Measurements from ENCODE around the gene ACSS2. TPM values are rescaled to one million over a fixed set of nuclear protein-coding genes. Genes with fewer than 3 reads are reported as not detected.

ACSS2 gene
- total RNA-seq, 1 donor from 2014 or later: 29.7 TPM

- peaks cover 2% of the 10 kb centered on the region for H3K27me3 ChIP-seq (ENCODE audit: control insufficient read depth, insufficient read depth, low read length)
- FAIRE-seq (no peak), DNase-seq (ENCODE audit: low read depth) (peak; percentile 14)
- no peaks in the 10 kb centered on the region for H3K36me3 ChIP-seq (ENCODE audit: control insufficient read depth, insufficient read depth, low read length)
- no peak overlapping the region for H3K4me3 ChIP-seq (ENCODE audit: low read depth, low read length)
- TF ChIP-seq CTCF (IDR thresholded peaks at IDR 0.05; ENCODE audit: insufficient read depth, low read length, severe bottlenecking): no peak
Observed at GRCh38 chr20:34871320-34871926, 5.0 kb upstream of the ACSS2 start.

- Histone ChIP-seq H3K36me3 (ENCODE audit: control insufficient read depth, insufficient read depth, low read length) (no peaks in the 10 kb centered on the region), H3K27me3 (ENCODE audit: control insufficient read depth, insufficient read depth, low read length) (peaks cover 2% of the 10 kb centered on the region), H3K4me3 (ENCODE audit: low read depth, low read length) (peak overlapping the region; percentile 43)
- FAIRE-seq: no peak
- DNase-seq (ENCODE audit: low read depth): no peak
- TF ChIP-seq CTCF (IDR thresholded peaks at IDR 0.05; ENCODE audit: insufficient read depth, low read length, severe bottlenecking): no peak
Observed at GRCh38 chr20:34871966-34872621, 4.3 kb upstream of the ACSS2 start.

- Histone ChIP-seq H3K36me3 (ENCODE audit: control insufficient read depth, insufficient read depth, low read length) (no peaks in the 10 kb centered on the region), H3K4me3 (ENCODE audit: low read depth, low read length) (peak within 1 kb of the TSS; percentile 43), H3K27me3 (ENCODE audit: control insufficient read depth, insufficient read depth, low read length) (peaks cover 2% of the 10 kb centered on the region)
- TF ChIP-seq CTCF (IDR thresholded peaks at IDR 0.05; ENCODE audit: insufficient read depth, low read length, severe bottlenecking): peak; percentile 77
- FAIRE-seq (no peak), DNase-seq (ENCODE audit: low read depth) (peak; percentile 39)
Observed at GRCh38 chr20:34872622-34873224, 3.7 kb upstream of the ACSS2 start, which contains the start of gene GGT7. Gene GGT7 (minus strand): TSS chr20:34872856. CDS start chr20:34872815, 41 bp downstream.

- TF ChIP-seq CTCF (IDR thresholded peaks at IDR 0.05; ENCODE audit: insufficient read depth, low read length, severe bottlenecking): no peak
- FAIRE-seq (no peak), DNase-seq (ENCODE audit: low read depth) (no peak)
- peaks cover 2% of the 10 kb centered on the region for H3K27me3 ChIP-seq (ENCODE audit: control insufficient read depth, insufficient read depth, low read length)
- no peaks in the 10 kb centered on the region for H3K36me3 ChIP-seq (ENCODE audit: control insufficient read depth, insufficient read depth, low read length)
- H3K4me3 ChIP-seq (ENCODE audit: low read depth, low read length): no peak overlapping the region
Observed at GRCh38 chr20:34873583-34874093, 2.8 kb upstream of the ACSS2 start.

GRCh38 chr20:34874094-34874654 is 2.2 kb upstream of the ACSS2 start:
- H3K4me3 ChIP-seq (ENCODE audit: low read depth, low read length): no peak overlapping the region
- FAIRE-seq (peak; percentile 36), DNase-seq (ENCODE audit: low read depth) (peak; percentile 84)
- peak; percentile 89 for TF ChIP-seq CTCF (IDR thresholded peaks at IDR 0.05; ENCODE audit: insufficient read depth, low read length, severe bottlenecking)
- H3K27me3 ChIP-seq (ENCODE audit: control insufficient read depth, insufficient read depth, low read length): peaks cover 2% of the 10 kb centered on the region
- H3K36me3 ChIP-seq (ENCODE audit: control insufficient read depth, insufficient read depth, low read length): no peaks in the 10 kb centered on the region

Measured in bronchial epithelial cell (primary cell).